Measurements from ENCODE around the gene TBC1D9B.

- TF ChIP-seq ZNF24 (IDR thresholded peaks at IDR 0.05): no peak
- no peak for TF ChIP-seq ZNF839 (CRISPR knock-in tag; IDR thresholded peaks at IDR 0.05; ENCODE audit: borderline replicate concordance)
- TF ChIP-seq FOXA1 (IDR thresholded peaks at IDR 0.05): no peak
- no peak for TF ChIP-seq FOXA1 (CRISPR knock-in tag; IDR thresholded peaks at IDR 0.05)
- TF ChIP-seq MAFK (conservative IDR thresholded peaks at IDR 0.05 in 1 of 2, IDR thresholded peaks at IDR 0.05 in 1 of 2; ENCODE audit: low read length in 2 of 2): no peak
- no peak for TF ChIP-seq ZNF274 (CRISPR knock-in tag; IDR thresholded peaks at IDR 0.05)
Observed at GRCh38 chr5:179895861-179896260, 11.8 kb downstream of the TBC1D9B start.

All from HepG2 (cell line).